GM23338 (cell line): ENCODE data around the gene GALNT14. TPM values are rescaled to one million over a fixed set of nuclear protein-coding genes. Genes with fewer than 3 reads are reported as not detected.

ENCODE experiments used
- ATAC-seq: fragments of 200-7000 bp; cut with Tn5 transposase; 3 replicates; pipeline ENCODE4 v1.9.1; 2020
- DNase-seq: peaks from one replicate; pipeline ENCODE4 v3.0.0-alpha.2; 2015; ENCODE audit warnings: low spot score
- H2AFZ ChIP-seq: fragments of 200-600 bp; sonication (generic); 2 replicates; pipeline ENCODE4 v1.8.0; 2016; ENCODE audit warnings: antibody characterized with exemption, mild to moderate bottlenecking, moderate library complexity
- H3F3A ChIP-seq: fragments of 200-600 bp; sonication (generic); replicated peaks from 2 replicates; pipeline ENCODE4 v1.8.0; 2017; ENCODE audit warnings: antibody characterized with exemption, mixed run types, low read depth
- H3K27ac ChIP-seq: fragments of 200-600 bp; sonication (generic); 2 replicates; pipeline ENCODE4 v1.6.1; 2016; ENCODE audit warnings: low read depth
- H3K27me3 ChIP-seq: fragments of 200-600 bp; sonication (generic); 2 replicates; pipeline ENCODE4 v1.8.0; 2016; ENCODE audit warnings: mild to moderate bottlenecking, mixed run types, moderate library complexity; ENCODE audit not compliant: insufficient read depth
- H3K36me3 ChIP-seq: fragments of 200-600 bp; sonication (generic); 2 replicates; pipeline ENCODE4 v1.8.0; 2016; ENCODE audit warnings: mild to moderate bottlenecking; ENCODE audit not compliant: insufficient read depth
- H3K4me1 ChIP-seq: fragments of 200-600 bp; sonication (generic); 2 replicates; pipeline ENCODE4 v1.8.0; 2016; ENCODE audit warnings: mild to moderate bottlenecking, moderate library complexity; ENCODE audit not compliant: insufficient read depth
- H3K4me2 ChIP-seq: fragments of 200-600 bp; sonication (generic); 2 replicates; pipeline ENCODE4 v1.7.1; 2017; ENCODE audit warnings: mixed run types
- H3K4me3 ChIP-seq: fragments of 200-600 bp; sonication (generic); 2 replicates; pipeline ENCODE4 v1.6.1; 2016; ENCODE audit warnings: mixed run types
- H3K79me2 ChIP-seq: fragments of 200-600 bp; sonication (generic); replicated peaks from 2 replicates; pipeline ENCODE4 v1.8.0; 2017; ENCODE audit warnings: mild to moderate bottlenecking; ENCODE audit not compliant: insufficient read depth
- H3K9me2 ChIP-seq: fragments of 200-600 bp; sonication (generic); 2 replicates; pipeline ENCODE4 v1.8.0; 2017; ENCODE audit not compliant: insufficient read depth
- H4K20me1 ChIP-seq: fragments of 200-600 bp; sonication (generic); replicated peaks from 2 replicates; pipeline ENCODE4 v1.8.0; 2017; ENCODE audit warnings: mild to moderate bottlenecking; ENCODE audit not compliant: insufficient read depth
- H3K27ac Mint-ChIP-seq: 2 replicates; pipeline ENCODE4 v1.8.0; 2020; ENCODE audit warnings: inconsistent platforms, mild to moderate bottlenecking, moderate library complexity, mixed read lengths
- H3K27me3 Mint-ChIP-seq: 3 replicates; pipeline ENCODE4 v1.8.0; 2022; ENCODE audit warnings: low read depth, mild to moderate bottlenecking, moderate library complexity, mixed read lengths, inconsistent platforms; ENCODE audit not compliant: insufficient read depth, poor library complexity
- H3K36me3 Mint-ChIP-seq: 3 replicates; pipeline ENCODE4 v1.8.0; 2021; ENCODE audit warnings: low read depth, mild to moderate bottlenecking, inconsistent platforms, moderate library complexity, mixed read lengths
- H3K4me1 Mint-ChIP-seq: 3 replicates; pipeline ENCODE4 v1.8.0; 2020; ENCODE audit warnings: mild to moderate bottlenecking, inconsistent platforms, mixed read lengths
- H3K4me3 Mint-ChIP-seq: 3 replicates; pipeline ENCODE4 v1.8.0; 2021; ENCODE audit warnings: moderate library complexity, mild to moderate bottlenecking, inconsistent platforms, mixed read lengths
- H3K9me3 Mint-ChIP-seq: 3 replicates; pipeline ENCODE4 v1.8.0; 2020; ENCODE audit warnings: moderate library complexity, mild to moderate bottlenecking, inconsistent platforms, mixed read lengths
- CREB1 ChIP-seq: fragments of 250-450 bp; sonication (Bioruptor Pico); IDR thresholded peaks from 2 replicates; pipeline ENCODE4 v1.5.0; 2020; ENCODE audit warnings: low read depth, mild to moderate bottlenecking, moderate library complexity
- ETS1 ChIP-seq: IDR thresholded peaks from 2 replicates; pipeline ENCODE4 v1.6.1; 2016; ENCODE audit warnings: antibody characterized with exemption
- EZH2 ChIP-seq: fragments of 200-600 bp; sonication (generic); IDR thresholded peaks from one replicate; pipeline ENCODE4 v1.8.0; 2017; ENCODE audit warnings: antibody characterized with exemption, mild to moderate bottlenecking, low read depth; ENCODE audit not compliant: unreplicated experiment
- EZH2phosphoT487 ChIP-seq: fragments of 200-600 bp; sonication (generic); IDR thresholded peaks from one replicate; pipeline ENCODE4 v1.8.1; 2018; ENCODE audit warnings: antibody characterized with exemption; ENCODE audit not compliant: unreplicated experiment
- JUNB ChIP-seq: IDR thresholded peaks from one replicate; pipeline ENCODE4 v1.6.1; 2016; ENCODE audit warnings: antibody characterized with exemption; ENCODE audit not compliant: unreplicated experiment
- NANOG ChIP-seq: IDR thresholded peaks from 2 replicates; pipeline ENCODE4 v1.6.1; 2016; ENCODE audit warnings: antibody characterized with exemption, borderline replicate concordance
- POLR2AphosphoS5 ChIP-seq: IDR thresholded peaks from 2 replicates; pipeline ENCODE4 v1.6.1; 2016; ENCODE audit warnings: antibody characterized with exemption, low read depth
- REST ChIP-seq: IDR thresholded peaks from one replicate; pipeline ENCODE4 v1.6.1; 2018; ENCODE audit warnings: antibody characterized with exemption; ENCODE audit not compliant: unreplicated experiment
- STAT1 ChIP-seq: IDR thresholded peaks from one replicate; pipeline ENCODE4 v1.6.1; 2016; ENCODE audit warnings: antibody characterized with exemption; ENCODE audit not compliant: unreplicated experiment
- ZNF114 ChIP-seq: fragments of 250-450 bp; sonication (Bioruptor Pico); IDR thresholded peaks from 2 replicates; pipeline ENCODE4 v1.5.0; 2020; ENCODE audit warnings: mild to moderate bottlenecking, moderate library complexity
- ZNF331 ChIP-seq: fragments of 250-450 bp; sonication (Bioruptor Pico); IDR thresholded peaks from 2 replicates; pipeline ENCODE4 v1.5.0; 2020; ENCODE audit warnings: low read depth, mild to moderate bottlenecking, moderate library complexity
- ZNF462 ChIP-seq: fragments of 250-450 bp; sonication (Bioruptor Pico); IDR thresholded peaks from 2 replicates; pipeline ENCODE4 v1.5.0; 2020; ENCODE audit warnings: mild to moderate bottlenecking, moderate library complexity
- polyA plus RNA-seq: library from polyadenylated mRNA; unstranded; fragments of >200 nt; fragmentation: Nextera tagmentation; extraction: Ambion mirVana; gene quantifications from 2 replicates; pipeline ENCODE4 v1.2.1, GENCODE V29; 2016
- total RNA-seq: library from RNA; depleted of rRNA; stranded (reverse); fragments of >200 nt; shearing (Covaris generic); gene quantifications from 2 replicates; pipeline ENCODE4 v1.2.3, GENCODE V29; 2014
- TF ChIP-seq, protein P1 (sequence below), 2 experiments: fragments of 200-600 bp in 1 of 2; sonication (generic) in 1 of 2; conservative IDR thresholded peaks; 2 replicates each; pipeline versions ENCODE4 v1.5.1 to v1.6.1; 2016 to 2017; ENCODE audit warnings: antibody characterized with exemption in 2 of 2, low read depth in 2 of 2, mild to moderate bottlenecking in 2 of 2, moderate library complexity in 1 of 2

GALNT14 gene
- total and polyA plus RNA-seq, 2 experiments from 2014 or later: 5.4 to 7.7 TPM

DNA sequence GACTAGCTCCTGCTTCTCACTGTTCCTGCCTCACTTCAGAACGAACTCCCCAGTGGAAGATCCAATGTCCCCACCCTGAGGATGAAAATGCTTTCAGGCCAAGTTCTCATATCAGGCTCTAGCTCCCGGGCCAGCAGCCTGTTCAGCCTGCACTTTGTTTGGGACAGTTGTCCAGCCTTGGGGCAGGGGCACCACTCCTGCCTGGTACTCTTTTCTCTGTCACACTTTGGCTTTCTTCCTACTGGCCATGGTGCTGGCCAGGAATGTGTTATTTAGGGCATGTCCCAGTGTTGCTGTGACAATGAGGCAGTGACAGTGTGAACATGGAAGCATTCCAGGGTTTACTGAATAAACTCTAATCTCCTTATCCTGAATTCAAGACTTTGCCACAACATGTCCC lies 154.1 kb downstream of the GALNT14 start:
- H3K4me3 Mint-ChIP-seq: no peak overlapping the region
- TF ChIP-seq EZH2: no peak
- no peak for TF ChIP-seq REST
- TF ChIP-seq POLR2AphosphoS5: no peak
- no peak for TF ChIP-seq STAT1
- no peak for TF ChIP-seq ZNF462 (CRISPR knock-in tag)
- TF ChIP-seq CREB1: no peak
- no peak for TF ChIP-seq ETS1
- no peak for TF ChIP-seq ZNF331 (CRISPR knock-in tag)
- TF ChIP-seq, protein P1, sequence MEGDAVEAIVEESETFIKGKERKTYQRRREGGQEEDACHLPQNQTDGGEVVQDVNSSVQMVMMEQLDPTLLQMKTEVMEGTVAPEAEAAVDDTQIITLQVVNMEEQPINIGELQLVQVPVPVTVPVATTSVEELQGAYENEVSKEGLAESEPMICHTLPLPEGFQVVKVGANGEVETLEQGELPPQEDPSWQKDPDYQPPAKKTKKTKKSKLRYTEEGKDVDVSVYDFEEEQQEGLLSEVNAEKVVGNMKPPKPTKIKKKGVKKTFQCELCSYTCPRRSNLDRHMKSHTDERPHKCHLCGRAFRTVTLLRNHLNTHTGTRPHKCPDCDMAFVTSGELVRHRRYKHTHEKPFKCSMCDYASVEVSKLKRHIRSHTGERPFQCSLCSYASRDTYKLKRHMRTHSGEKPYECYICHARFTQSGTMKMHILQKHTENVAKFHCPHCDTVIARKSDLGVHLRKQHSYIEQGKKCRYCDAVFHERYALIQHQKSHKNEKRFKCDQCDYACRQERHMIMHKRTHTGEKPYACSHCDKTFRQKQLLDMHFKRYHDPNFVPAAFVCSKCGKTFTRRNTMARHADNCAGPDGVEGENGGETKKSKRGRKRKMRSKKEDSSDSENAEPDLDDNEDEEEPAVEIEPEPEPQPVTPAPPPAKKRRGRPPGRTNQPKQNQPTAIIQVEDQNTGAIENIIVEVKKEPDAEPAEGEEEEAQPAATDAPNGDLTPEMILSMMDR (conservative IDR thresholded peaks at IDR 0.05; ENCODE audit: low read depth in 2 of 2): no peak
- no peak for TF ChIP-seq JUNB
- TF ChIP-seq EZH2phosphoT487: no peak
- TF ChIP-seq NANOG: no peak
- no peak for TF ChIP-seq ZNF114 (CRISPR knock-in tag)
- ATAC-seq: no peak
- Histone ChIP-seq H3K9me2 (no peaks in the 10 kb centered on the region), H3K79me2 (no peaks in the 10 kb centered on the region), H4K20me1 (no peaks in the 10 kb centered on the region; the same call in 1 of the 2 replicates), H3K4me2 (no peak overlapping the region), H3K36me3 (no peaks in the 10 kb centered on the region; the same call in 1 of the 2 replicates), H3K4me1 (peaks cover 4% of the 10 kb centered on the region), H3K4me3 (no peak overlapping the region), H3K27me3 (no peaks in the 10 kb centered on the region), H3F3A (no peaks in the 10 kb centered on the region), H2AFZ (no peak overlapping the region), H3K27ac (no peak overlapping the region)
- no peak overlapping the region for H3K27ac Mint-ChIP-seq
- DNase-seq: no peak
- H3K4me1 Mint-ChIP-seq: peaks cover 17% of the 10 kb centered on the region
- no peaks in the 10 kb centered on the region for H3K9me3 Mint-ChIP-seq
- peaks cover 9% of the 10 kb centered on the region for H3K27me3 Mint-ChIP-seq
- no peaks in the 10 kb centered on the region for H3K36me3 Mint-ChIP-seq
